Ectodermal cell (in vitro differentiated cells): ENCODE results near the gene CFAP54.
"Not testable (repeated sequence)": the region's sequence is repeated elsewhere in the genome, so short reads cannot be mapped to it uniquely, and the experiment has no call there.

ENCODE experiments used
- H3K27ac ChIP-seq: 2 replicates; pipeline ENCODE4 v1.7.0; 2013; ENCODE audit warnings: mild to moderate bottlenecking, low read depth, low read length; ENCODE audit not compliant: insufficient read depth, poor library complexity, severe bottlenecking
- H3K27me3 ChIP-seq: 2 replicates; pipeline ENCODE4 v1.7.0; 2013; ENCODE audit warnings: mild to moderate bottlenecking, low read length; ENCODE audit not compliant: insufficient read depth, control insufficient read depth, poor library complexity, severe bottlenecking
- H3K36me3 ChIP-seq: one replicate; pipeline ENCODE4 v1.7.0; 2013; ENCODE audit warnings: low read length; ENCODE audit not compliant: control insufficient read depth, insufficient read depth
- H3K4me1 ChIP-seq: one replicate; pipeline ENCODE4 v1.7.0; 2013; ENCODE audit warnings: low read length; ENCODE audit not compliant: control insufficient read depth, insufficient read depth
- H3K4me3 ChIP-seq: 2 replicates; pipeline ENCODE4 v1.7.0; 2013; ENCODE audit warnings: low read depth, low read length, control low read depth; ENCODE audit not compliant: insufficient read depth
- H3K9me3 ChIP-seq: 2 replicates; pipeline ENCODE4 v1.7.0; 2013; ENCODE audit warnings: mild to moderate bottlenecking, low read length, moderate library complexity; ENCODE audit not compliant: control insufficient read depth
- WGBS, 2 experiments: methylation state at CpG; one replicate each; pipeline ENCODE4 v1.1.7; 2013; ENCODE audit warnings: missing lambda C conversion rate in 2 of 2; 5-methylcytosine and 5-hydroxymethylcytosine counted together

Gene CFAP54

GRCh38 chr12:96456265-96456974, 33.0 kb upstream of the CFAP54 start:
- H3K27ac ChIP-seq, result no peak overlapping the region
- no peak overlapping the region for H3K4me3 ChIP-seq
- no peaks in the 10 kb centered on the region for H3K36me3 ChIP-seq
- 89 to 97% methylated on average over 4 of the region's 5 CpGs for WGBS, 2 experiments
- H3K27me3 ChIP-seq, result no peaks in the 10 kb centered on the region
- no peaks in the 10 kb centered on the region for H3K9me3 ChIP-seq
- no peaks in the 10 kb centered on the region for H3K4me1 ChIP-seq

DNA sequence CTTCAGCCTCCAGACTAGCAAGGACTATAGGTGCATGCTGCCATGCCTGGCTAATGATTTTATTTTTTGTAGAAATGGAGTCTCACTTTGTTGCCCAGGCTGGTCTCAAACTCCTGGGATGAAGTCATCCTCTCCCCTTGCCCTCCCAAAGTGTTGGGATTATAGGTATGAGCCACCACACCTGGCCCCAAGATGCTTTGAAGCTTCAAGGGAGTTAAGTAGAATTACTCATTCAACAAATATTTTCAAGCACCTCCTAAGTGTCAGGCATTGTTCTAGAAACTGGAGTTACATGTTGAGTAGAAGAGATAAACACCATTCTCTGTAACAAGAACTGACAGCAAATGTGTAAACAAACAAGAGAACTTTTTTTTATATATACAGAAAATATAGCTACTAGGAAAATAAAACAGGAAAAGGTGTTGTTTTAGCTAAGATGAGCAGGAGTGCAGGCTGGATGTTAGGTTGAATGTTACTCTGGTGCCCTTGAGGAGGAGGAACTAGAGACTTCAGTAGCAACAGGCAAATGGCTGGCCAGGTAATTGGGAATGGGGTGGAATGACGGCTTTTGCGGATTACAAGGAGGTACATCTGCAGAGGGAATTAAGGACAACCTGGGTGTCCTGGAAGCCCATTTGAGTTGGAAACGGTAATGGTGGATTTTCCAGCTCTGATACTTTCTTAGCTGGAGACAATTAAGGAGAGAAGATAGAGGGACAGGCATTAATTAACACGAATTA, 32.0 kb upstream of the CFAP54 start:
- Histone ChIP-seq H3K9me3 (no peaks in the 10 kb centered on the region), H3K4me1 (no peaks in the 10 kb centered on the region), H3K27me3 (no peaks in the 10 kb centered on the region), H3K4me3 (no peak overlapping the region), H3K27ac (no peak overlapping the region), H3K36me3 (no peaks in the 10 kb centered on the region)
- 90 to 94% methylated on average over 4 of the region's 4 CpGs for WGBS, 2 experiments

DNA sequence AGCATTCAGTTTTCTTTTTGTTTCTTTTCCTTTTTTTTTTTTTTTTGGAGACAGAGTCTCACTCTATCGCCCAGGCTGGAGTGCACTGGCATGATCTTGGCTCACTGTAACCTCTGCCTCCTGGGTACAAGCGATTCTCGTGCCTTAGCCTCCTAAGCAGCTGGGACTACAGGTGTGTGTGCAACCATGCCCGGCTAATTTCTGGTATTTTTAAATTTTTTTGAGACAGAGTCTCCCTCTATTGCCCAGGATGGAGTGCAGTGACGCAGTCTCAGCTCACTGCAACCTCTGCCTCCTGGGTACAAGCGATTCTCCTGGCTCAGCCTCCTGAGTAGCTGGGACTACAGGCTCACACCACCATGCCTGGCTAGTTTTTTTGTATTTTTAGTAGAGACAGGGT, 30.1 kb upstream of the CFAP54 start:
- not testable (repeated sequence) for H3K27me3 ChIP-seq, H3K4me1 ChIP-seq, H3K36me3 ChIP-seq, H3K27ac ChIP-seq, H3K9me3 ChIP-seq, H3K4me3 ChIP-seq
- WGBS, 2 experiments, result 91 to 92% methylated on average over 6 of the region's 6 CpGs

GRCh38 chr12:96462571-96463280, 26.7 kb upstream of the CFAP54 start:
- 90 to 93% methylated on average over 6 to 7 of the region's 7 CpGs for WGBS, 2 experiments
- no peaks in the 10 kb centered on the region for H3K27me3 ChIP-seq
- H3K36me3 ChIP-seq, result no peaks in the 10 kb centered on the region
- no peaks in the 10 kb centered on the region for H3K4me1 ChIP-seq
- no peak overlapping the region for H3K27ac ChIP-seq
- H3K9me3 ChIP-seq, result no peaks in the 10 kb centered on the region
- no peak overlapping the region for H3K4me3 ChIP-seq

DNA sequence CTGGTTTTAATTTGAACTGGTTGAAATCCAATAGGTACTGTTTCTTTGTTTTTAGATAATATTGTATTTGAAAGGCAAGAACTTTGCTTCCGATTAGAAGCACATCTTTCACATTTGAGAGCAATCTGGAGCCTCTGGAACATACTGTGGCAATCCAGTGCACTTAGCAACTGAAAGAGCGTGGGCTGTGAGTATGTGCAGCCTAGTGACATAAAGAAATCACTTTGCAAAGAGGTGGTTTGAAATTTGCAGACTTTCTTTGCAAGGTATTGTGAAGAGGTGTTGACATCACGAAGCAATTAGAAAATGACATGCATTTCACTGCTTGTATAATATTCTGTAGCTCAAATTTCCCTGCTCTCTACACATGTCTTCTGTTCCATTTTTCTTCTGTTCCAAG, 23.5 kb upstream of the CFAP54 start:
- Histone ChIP-seq H3K4me3 (no peak overlapping the region), H3K27ac (no peak overlapping the region), H3K9me3 (no peaks in the 10 kb centered on the region), H3K4me1 (no peaks in the 10 kb centered on the region), H3K27me3 (no peaks in the 10 kb centered on the region), H3K36me3 (no peaks in the 10 kb centered on the region)
- WGBS, 2 experiments, result 90 to 94% methylated on average over 3 of the region's 3 CpGs

GRCh38 chr12:96466939-96467751, 22.2 kb upstream of the CFAP54 start:
- no peak overlapping the region for H3K27ac ChIP-seq
- H3K27me3 ChIP-seq, result no peaks in the 10 kb centered on the region
- 90 to 94% methylated on average over 2 of the region's 3 CpGs for WGBS, 2 experiments
- H3K4me1 ChIP-seq, result no peaks in the 10 kb centered on the region
- no peak overlapping the region for H3K4me3 ChIP-seq
- H3K9me3 ChIP-seq, result no peaks in the 10 kb centered on the region
- no peaks in the 10 kb centered on the region for H3K36me3 ChIP-seq

DNA sequence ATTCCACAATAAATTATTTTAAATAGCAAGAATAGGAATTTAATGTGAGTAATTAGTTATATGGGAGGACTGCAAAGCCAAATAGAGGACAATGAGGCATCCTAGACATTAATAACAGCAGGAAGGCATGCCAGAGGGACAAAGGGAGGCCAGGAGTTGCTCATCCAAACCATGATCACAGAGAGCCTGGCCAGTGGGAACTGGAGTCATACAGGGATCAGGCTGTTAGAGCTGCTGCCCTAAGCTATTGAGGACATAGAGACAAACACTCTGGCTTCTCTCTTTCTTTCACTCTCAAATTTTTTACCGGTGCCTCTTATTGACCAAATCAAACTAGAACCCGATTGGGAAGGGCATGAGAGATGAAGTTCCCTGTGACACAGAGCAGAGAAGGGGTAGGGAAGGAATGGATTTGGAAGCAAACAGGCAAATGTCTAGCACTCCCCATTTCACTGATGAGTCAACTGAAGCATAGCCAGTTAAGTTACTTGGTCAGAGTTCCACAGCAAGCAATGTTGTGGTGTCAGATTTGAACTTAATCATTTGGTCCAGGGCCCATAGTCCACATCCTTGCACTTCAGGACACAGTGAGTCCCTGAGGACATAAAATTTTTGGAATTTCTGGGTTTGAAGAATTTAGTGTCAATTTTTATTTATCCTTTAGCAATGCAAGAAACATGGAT, 17.9 kb upstream of the CFAP54 start:
- Histone ChIP-seq H3K9me3 (no peaks in the 10 kb centered on the region), H3K27me3 (no peaks in the 10 kb centered on the region), H3K36me3 (no peaks in the 10 kb centered on the region), H3K4me3 (no peak overlapping the region), H3K27ac (no peak overlapping the region), H3K4me1 (no peaks in the 10 kb centered on the region)
- WGBS, 2 experiments, result 80 to 85% methylated on average over 2 of the region's 2 CpGs

DNA sequence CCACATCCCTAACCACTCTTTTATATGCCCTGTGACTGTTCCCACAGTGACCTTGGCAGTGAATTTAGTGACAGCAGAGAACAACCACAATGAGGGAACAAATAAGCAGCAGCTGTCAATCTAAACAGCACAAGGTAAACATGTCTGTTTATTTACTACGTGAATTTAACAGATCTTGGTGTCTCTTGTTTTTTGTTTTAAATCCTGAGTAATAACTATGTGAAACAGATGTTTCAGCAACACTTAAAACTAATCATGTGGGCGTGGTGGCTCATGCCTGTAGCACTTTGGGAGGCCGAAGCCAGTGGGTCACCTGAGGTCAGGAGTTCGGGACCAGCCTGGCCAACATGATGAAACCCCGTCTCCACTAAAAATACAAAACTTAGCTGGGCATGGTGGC, 17.0 kb upstream of the CFAP54 start:
- Histone ChIP-seq H3K9me3 (no peaks in the 10 kb centered on the region), H3K4me1 (no peaks in the 10 kb centered on the region), H3K4me3 (no peak overlapping the region), H3K36me3 (no peaks in the 10 kb centered on the region), H3K27me3 (no peaks in the 10 kb centered on the region), H3K27ac (no peak overlapping the region)
- WGBS, 2 experiments, result 94 to 98% methylated on average over 5 of the region's 5 CpGs

GRCh38 chr12:96473394-96474093, 15.8 kb upstream of the CFAP54 start:
- H3K9me3 ChIP-seq, result no peaks in the 10 kb centered on the region
- 87 to 98% methylated on average over 3 to 4 of the region's 4 CpGs for WGBS, 2 experiments

More at GRCh38 chr12:96473394-96474093, 15.8 kb upstream of the CFAP54 start:
- H3K4me1 ChIP-seq, result no peaks in the 10 kb centered on the region
- H3K4me3 ChIP-seq, result no peak overlapping the region
- no peak overlapping the region for H3K27ac ChIP-seq
- no peaks in the 10 kb centered on the region for H3K27me3 ChIP-seq
- no peaks in the 10 kb centered on the region for H3K36me3 ChIP-seq
